HG03196 (cell line): ENCODE results near the gene PIK3CB.
"Not testable (repeated sequence)": the region's sequence is repeated elsewhere in the genome, so short reads cannot be mapped to it uniquely, and the experiment has no call there.

Experiments
- ATAC-seq: cut with Tn5 transposase; IDR thresholded peaks from one replicate; pipeline ENCODE4 v1.9.1; 2021; ENCODE audit not compliant: unreplicated experiment

PIK3CB gene

GRCh38 chr3:138809500-138810256 is 25.1 kb downstream of the PIK3CB start:
- ATAC-seq, result no peak

- no peak for ATAC-seq
Measured at GRCh38 chr3:138806376-138807080, 28.2 kb downstream of the PIK3CB start.

GRCh38 chr3:138803006-138803653 is 31.6 kb downstream of the PIK3CB start:
- no peak for ATAC-seq

- not testable (repeated sequence) for ATAC-seq
Measured at GRCh38 chr3:138802223-138802622, 32.5 kb downstream of the PIK3CB start.

- ATAC-seq, result no peak
Measured at GRCh38 chr3:138801792-138802191, 32.9 kb downstream of the PIK3CB start.

GRCh38 chr3:138800248-138800647 is 34.5 kb downstream of the PIK3CB start:
- ATAC-seq, result no peak

- ATAC-seq, result no peak
Measured at GRCh38 chr3:138799822-138800221, 34.9 kb downstream of the PIK3CB start.

- no peak for ATAC-seq
Measured at GRCh38 chr3:138797508-138798038, 37.2 kb downstream of the PIK3CB start.

GRCh38 chr3:138796761-138797160 is 38.0 kb downstream of the PIK3CB start:
- ATAC-seq, result no peak

GRCh38 chr3:138786788-138787271 is 47.9 kb downstream of the PIK3CB start:
- no peak for ATAC-seq

- no peak for ATAC-seq
Measured at GRCh38 chr3:138785951-138786350, 48.8 kb downstream of the PIK3CB start.

GRCh38 chr3:138785362-138785857 is 49.3 kb downstream of the PIK3CB start:
- ATAC-seq, result not testable (repeated sequence)

GRCh38 chr3:138782755-138783154 is 52.0 kb downstream of the PIK3CB start:
- ATAC-seq, result no peak

- ATAC-seq, result no peak
Measured at GRCh38 chr3:138781012-138781470, 53.7 kb downstream of the PIK3CB start.

- no peak for ATAC-seq
Measured at GRCh38 chr3:138778643-138779042, 56.1 kb downstream of the PIK3CB start.

GRCh38 chr3:138776961-138777360 is 57.8 kb downstream of the PIK3CB start:
- no peak for ATAC-seq

GRCh38 chr3:138775254-138775595 is 59.5 kb downstream of the PIK3CB start:
- no peak for ATAC-seq

- ATAC-seq, result no peak
Measured at GRCh38 chr3:138774529-138775253, 60.0 kb downstream of the PIK3CB start.

GRCh38 chr3:138771585-138771984 is 63.1 kb downstream of the PIK3CB start:
- no peak for ATAC-seq

GRCh38 chr3:138769616-138770015 is 65.1 kb downstream of the PIK3CB start:
- ATAC-seq, result no peak

- ATAC-seq, result no peak
Measured at GRCh38 chr3:138768946-138769345, 65.8 kb downstream of the PIK3CB start.
